Neural crest cell (in vitro differentiated cells): ENCODE results near the gene CDH16. TPM values are rescaled to one million over a fixed set of nuclear protein-coding genes. Genes with fewer than 3 reads are reported as not detected.
"Not testable (repeated sequence)": the region's sequence is repeated elsewhere in the genome, so short reads cannot be mapped to it uniquely, and the experiment has no call there.

Experiments used
- DNase-seq: peaks from one replicate; pipeline ENCODE4 v3.0.0; 2021; ENCODE audit warnings: low read depth, mixed read lengths, low spot score
- H3K27ac Mint-ChIP-seq: one replicate; pipeline ENCODE4 v1.8.0; 2021; ENCODE audit warnings: mild to moderate bottlenecking, mixed read lengths; ENCODE audit not compliant: unreplicated experiment
- H3K27me3 Mint-ChIP-seq: 2 replicates; pipeline ENCODE4 v1.8.0; 2021; ENCODE audit warnings: low read depth, mild to moderate bottlenecking, mixed read lengths
- H3K36me3 Mint-ChIP-seq: 2 replicates; pipeline ENCODE4 v1.8.0; 2021; ENCODE audit warnings: low read depth, mild to moderate bottlenecking, mixed read lengths
- H3K4me1 Mint-ChIP-seq: 2 replicates; pipeline ENCODE4 v1.8.0; 2021; ENCODE audit warnings: mixed read lengths
- H3K4me3 Mint-ChIP-seq: one replicate; pipeline ENCODE4 v1.8.0; 2021; ENCODE audit warnings: mild to moderate bottlenecking, mixed read lengths
- H3K9me3 Mint-ChIP-seq: 2 replicates; pipeline ENCODE4 v1.8.0; 2021; ENCODE audit warnings: mixed read lengths
- CTCF ChIP-seq: fragments of 200-600 bp; sonication (generic); conservative IDR thresholded peaks from 2 replicates; pipeline ENCODE4 v1.5.0; 2021; ENCODE audit warnings: antibody characterized with exemption, mild to moderate bottlenecking
- total RNA-seq: library from RNA; stranded (reverse); gene quantifications from 2 replicates; pipeline ENCODE4 v1.2.1, GENCODE V29; 2021

Gene CDH16
- total RNA-seq, 1 donor from 2014 or later, result not detected

GRCh38 chr16:66898933-66899309 lies 19.8 kb downstream of the CDH16 start:
- H3K9me3 Mint-ChIP-seq, result no peaks in the 10 kb centered on the region
- no peak overlapping the region for H3K27ac Mint-ChIP-seq
- TF ChIP-seq CTCF, result no peak
- no peaks in the 10 kb centered on the region for H3K27me3 Mint-ChIP-seq
- peaks cover 7% of the 10 kb centered on the region for H3K4me1 Mint-ChIP-seq
- DNase-seq, result no peak
- H3K4me3 Mint-ChIP-seq, result no peak overlapping the region
- no peaks in the 10 kb centered on the region for H3K36me3 Mint-ChIP-seq

- no peaks in the 10 kb centered on the region for H3K36me3 Mint-ChIP-seq
- no peak for DNase-seq
- no peaks in the 10 kb centered on the region for H3K9me3 Mint-ChIP-seq
- H3K4me3 Mint-ChIP-seq, result no peak overlapping the region
- no peak overlapping the region for H3K27ac Mint-ChIP-seq
- no peak for TF ChIP-seq CTCF
- no peaks in the 10 kb centered on the region for H3K27me3 Mint-ChIP-seq
- H3K4me1 Mint-ChIP-seq, result peaks cover 7% of the 10 kb centered on the region
Measured at GRCh38 chr16:66898207-66898606, 20.5 kb downstream of the CDH16 start.

DNA sequence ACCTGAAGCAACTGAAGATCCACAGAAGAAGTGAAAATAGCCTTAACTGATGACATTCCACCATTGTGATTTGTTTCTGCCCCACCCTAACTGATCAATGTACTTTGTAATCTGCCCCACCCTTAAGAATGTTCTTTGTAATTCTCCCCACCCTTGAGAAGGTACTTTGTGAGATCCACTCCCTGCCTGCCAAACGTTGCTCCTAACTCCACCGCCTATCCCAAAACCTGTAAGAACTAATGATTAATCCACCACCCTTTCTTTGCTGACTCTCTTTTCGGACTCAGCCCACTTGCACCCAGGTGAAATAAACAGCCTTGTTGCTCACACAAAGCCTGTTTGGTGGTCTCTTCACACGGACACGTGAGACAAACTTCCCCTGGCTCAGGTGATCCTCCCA lies 22.0 kb downstream of the CDH16 start:
- not testable (repeated sequence) for H3K36me3 Mint-ChIP-seq, H3K27me3 Mint-ChIP-seq

GRCh38 chr16:66895999-66896398 lies 22.7 kb downstream of the CDH16 start:
- Mint-ChIP-seq H3K36me3 (no peaks in the 10 kb centered on the region), H3K4me3 (no peak overlapping the region), H3K4me1 (peaks cover 7% of the 10 kb centered on the region), H3K27me3 (no peaks in the 10 kb centered on the region), H3K27ac (no peak overlapping the region), H3K9me3 (no peaks in the 10 kb centered on the region)
- DNase-seq, result no peak
- TF ChIP-seq CTCF, result no peak

More for the DNA sequence above, 22.0 kb downstream of the CDH16 start:
- H3K27ac Mint-ChIP-seq, result peak overlapping the region; percentile 21
- not testable (repeated sequence) for H3K4me3 Mint-ChIP-seq, H3K9me3 Mint-ChIP-seq, H3K4me1 Mint-ChIP-seq, DNase-seq

DNA sequence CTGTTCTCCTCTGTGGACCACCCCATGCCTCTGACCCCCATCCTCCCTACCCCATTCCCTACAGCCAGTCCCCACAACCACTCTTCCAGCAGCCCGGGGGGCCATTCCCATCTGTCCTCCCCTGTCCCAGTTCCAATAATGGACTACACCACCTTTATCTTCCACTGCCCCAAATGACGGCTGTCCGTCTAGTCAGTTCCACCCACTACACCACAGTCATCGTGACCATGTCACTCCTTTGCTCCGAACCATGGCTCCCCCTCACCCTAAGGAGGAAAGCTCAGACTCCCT lies 23.1 kb downstream of the CDH16 start:
- no peaks in the 10 kb centered on the region for H3K36me3 Mint-ChIP-seq
- H3K27me3 Mint-ChIP-seq, result no peaks in the 10 kb centered on the region
- no peaks in the 10 kb centered on the region for H3K9me3 Mint-ChIP-seq
- H3K4me3 Mint-ChIP-seq, result no peak overlapping the region
- DNase-seq, result no peak
- H3K4me1 Mint-ChIP-seq, result peaks cover 7% of the 10 kb centered on the region
- no peak for TF ChIP-seq CTCF
- no peak overlapping the region for H3K27ac Mint-ChIP-seq

DNA sequence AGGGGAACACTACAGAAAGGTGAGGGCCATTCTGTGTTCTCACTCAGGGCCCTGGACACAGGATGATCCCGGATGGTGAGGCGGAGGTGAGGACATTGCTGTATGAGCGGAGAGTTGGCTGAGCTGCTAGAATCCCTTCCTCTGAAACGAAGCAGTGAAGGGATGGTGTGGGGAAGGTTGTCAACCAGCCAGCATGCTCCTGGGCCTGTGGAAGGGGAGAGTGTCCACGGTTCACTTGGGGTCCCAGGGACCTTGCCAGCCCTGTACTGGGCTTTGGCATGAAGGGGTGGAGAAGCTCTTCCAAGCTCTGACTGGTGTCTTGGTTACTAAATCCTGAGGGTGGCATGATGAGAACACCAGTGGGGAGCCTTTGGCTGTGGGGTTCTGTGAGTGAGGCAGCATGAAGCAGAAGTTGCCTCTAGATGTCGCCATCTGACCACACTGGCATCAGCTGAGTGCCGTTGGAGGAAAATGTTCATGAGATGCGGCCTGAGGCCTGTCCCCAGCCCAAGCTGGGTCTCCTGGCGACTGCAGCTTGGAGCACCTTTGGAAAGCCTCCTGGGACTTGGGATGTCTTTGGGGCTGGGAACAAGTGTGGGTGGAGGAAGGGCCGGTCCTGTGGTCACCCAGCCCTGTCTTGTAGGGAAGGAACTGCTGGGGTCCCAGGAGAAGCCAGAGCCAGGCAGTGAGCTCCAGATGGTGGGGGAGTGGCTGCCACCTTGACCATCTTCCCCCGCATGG lies 23.6 kb downstream of the CDH16 start:
- DNase-seq, result peak; percentile 62
- peak overlapping the region; percentile 59 for H3K27ac Mint-ChIP-seq
- no peak overlapping the region for H3K4me3 Mint-ChIP-seq

More for the DNA sequence above, 23.6 kb downstream of the CDH16 start:
- no peaks in the 10 kb centered on the region for H3K27me3 Mint-ChIP-seq
- peak; percentile 81 for TF ChIP-seq CTCF
- no peaks in the 10 kb centered on the region for H3K9me3 Mint-ChIP-seq
- peaks cover 7% of the 10 kb centered on the region for H3K4me1 Mint-ChIP-seq
- no peaks in the 10 kb centered on the region for H3K36me3 Mint-ChIP-seq
